Activated CD4-positive, alpha-beta T cell treated with anti-CD3 and anti-CD28 coated beads, Interleukin-2, amount 50 U/mL, for 1 hour (primary cell): ENCODE measurements around the gene RTL1.

Source experiments
- DNase-seq: peaks from one replicate; pipeline ENCODE4 v3.0.0-alpha.2; 2020

The RTL1 gene

GRCh38 chr14:100845341-100845740 is 58.2 kb downstream of the RTL1 start:
- no peak for DNase-seq

GRCh38 chr14:100844846-100845245 is 58.7 kb downstream of the RTL1 start:
- no peak for DNase-seq

GRCh38 chr14:100844421-100844820 is 59.1 kb downstream of the RTL1 start:
- DNase-seq = no peak

- no peak for DNase-seq
Measured at GRCh38 chr14:100844082-100844408, 59.5 kb downstream of the RTL1 start.

- DNase-seq = no peak
Measured at GRCh38 chr14:100842799-100843198, 60.7 kb downstream of the RTL1 start.

GRCh38 chr14:100841761-100842403 is 61.6 kb downstream of the RTL1 start:
- DNase-seq = no peak

GRCh38 chr14:100841066-100841760 is 62.3 kb downstream of the RTL1 start:
- no peak for DNase-seq

- no peak for DNase-seq
Measured at GRCh38 chr14:100840286-100841065, 63.0 kb downstream of the RTL1 start.

- no peak for DNase-seq
Measured at GRCh38 chr14:100839681-100840111, 63.8 kb downstream of the RTL1 start.

GRCh38 chr14:100839315-100839585 is 64.3 kb downstream of the RTL1 start:
- DNase-seq = no peak

- DNase-seq = no peak
Measured at GRCh38 chr14:100838493-100839314, 64.8 kb downstream of the RTL1 start.

GRCh38 chr14:100837805-100838350 is 65.6 kb downstream of the RTL1 start:
- DNase-seq = no peak

- no peak for DNase-seq
Measured at GRCh38 chr14:100836941-100837804, 66.3 kb downstream of the RTL1 start.

- no peak for DNase-seq
Measured at GRCh38 chr14:100836311-100836805, 67.2 kb downstream of the RTL1 start.

GRCh38 chr14:100835548-100836310 is 67.8 kb downstream of the RTL1 start:
- DNase-seq = no peak

- DNase-seq = no peak
Measured at GRCh38 chr14:100834794-100835547, 68.6 kb downstream of the RTL1 start.

- no peak for DNase-seq
Measured at GRCh38 chr14:100834082-100834793, 69.3 kb downstream of the RTL1 start.

GRCh38 chr14:100832311-100832960 is 71.1 kb downstream of the RTL1 start:
- DNase-seq = no peak

- no peak for DNase-seq
Measured at GRCh38 chr14:100830681-100831080, 72.8 kb downstream of the RTL1 start.
